Measurements from ENCODE around the gene B4GALNT3. TPM values are rescaled to one million over a fixed set of nuclear protein-coding genes. Genes with fewer than 3 reads are reported as not detected.

Gene B4GALNT3
- total and polyA plus RNA-seq, 2 of the 13 experiments (the other 11 are each of a cell fraction or from before 2014, with no cell fraction given): 3.2 to 4.4 TPM

GRCh38 chr12:585062-586061, 125.6 kb downstream of the B4GALNT3 start (continued):
- TF ChIP-seq ZBED4 (CRISPR knock-in tag; IDR thresholded peaks at IDR 0.05; ENCODE audit: borderline replicate concordance) (peak; percentile 81), ATM (IDR thresholded peaks at IDR 0.05; ENCODE audit: borderline replicate concordance) (no peak), ZNF839 (CRISPR knock-in tag; IDR thresholded peaks at IDR 0.05; ENCODE audit: borderline replicate concordance) (no peak), SIN3B (IDR thresholded peaks at IDR 0.05; ENCODE audit: low read length) (no peak), ZSCAN21 (CRISPR knock-in tag; IDR thresholded peaks at IDR 0.05; ENCODE audit: borderline replicate concordance) (peak; percentile 75; the same call in 1 of the 2 replicates), ZNF124 (CRISPR knock-in tag; IDR thresholded peaks at IDR 0.05) (no peak), NFKBIZ (CRISPR knock-in tag; IDR thresholded peaks at IDR 0.05) (peak; percentile 92), RAD51 (IDR thresholded peaks at IDR 0.05; ENCODE audit: borderline replicate concordance) (no peak), ZNF33B (CRISPR knock-in tag; IDR thresholded peaks at IDR 0.05) (no peak), SMARCE1 (IDR thresholded peaks at IDR 0.05; ENCODE audit: borderline replicate concordance) (peak; percentile 76; the same call in 1 of the 2 replicates), BCL6 (CRISPR knock-in tag; IDR thresholded peaks at IDR 0.05) (peak; percentile 90), CBFB (CRISPR knock-in tag; IDR thresholded peaks at IDR 0.05) (no peak), ZNF513 (CRISPR knock-in tag; conservative IDR thresholded peaks at IDR 0.05) (no peak), ZBTB7A (CRISPR knock-in tag; IDR thresholded peaks at IDR 0.05) (no peak), ZBTB20 (CRISPR knock-in tag; IDR thresholded peaks at IDR 0.05; ENCODE audit: borderline replicate concordance, low read depth) (peak; percentile 82; the same call in 1 of the 2 replicates), CC2D1A (CRISPR knock-in tag; IDR thresholded peaks at IDR 0.05) (no peak), DR1 (CRISPR knock-in tag; IDR thresholded peaks at IDR 0.05) (no peak), IKZF1 (IDR thresholded peaks at IDR 0.05) (no peak), KMT2A (CRISPR knock-in tag; IDR thresholded peaks at IDR 0.05) (no peak), CREB3 (CRISPR knock-in tag; IDR thresholded peaks at IDR 0.05) (no peak), SMAD3 (CRISPR knock-in tag; IDR thresholded peaks at IDR 0.05) (peak; percentile 87), KLF12 (CRISPR knock-in tag; IDR thresholded peaks at IDR 0.05; ENCODE audit: borderline replicate concordance) (no peak), ZBTB7B (CRISPR knock-in tag; IDR thresholded peaks at IDR 0.05) (peak; percentile 46; the same call in 1 of the 2 replicates), NFRKB (IDR thresholded peaks at IDR 0.05) (no peak), YEATS4 (CRISPR knock-in tag; IDR thresholded peaks at IDR 0.05; ENCODE audit: borderline replicate concordance) (peak; percentile 48), ZNF331 (CRISPR knock-in tag; IDR thresholded peaks at IDR 0.05) (peak; percentile 73; the same call in 1 of the 2 replicates)
